Thymus (tissue), 11 donors: ENCODE data around the gene DDX10. TPM values are rescaled to one million over a fixed set of nuclear protein-coding genes. Genes with fewer than 3 reads are reported as not detected.
A peak's percentile ranks its signal among the peaks of the same experiment; 100 is the strongest.
"Not testable (repeated sequence)": the region's sequence is repeated elsewhere in the genome, so short reads cannot be mapped to it uniquely, and the experiment has no call there.

Source experiments
- DNase-seq, 9 donors: peaks; one replicate each; pipeline ENCODE4 v3.0.0-alpha.2; 2013; ENCODE audit warnings: low spot score in 9 of 9, low read depth in 6 of 9, missing footprints in 1 of 9
- H3K27ac ChIP-seq, 2 donors: one replicate each; pipeline ENCODE4 v1.5.1; 2013; ENCODE audit warnings: control low read depth in 1 of 2, low read depth in 1 of 2, low read length in 1 of 2, mild to moderate bottlenecking in 1 of 2, moderate library complexity in 1 of 2
- H3K27me3 ChIP-seq, 2 donors: one replicate each; pipeline ENCODE4 v1.5.1; 2013; ENCODE audit warnings: low read length in 1 of 2; ENCODE audit not compliant: control insufficient read depth in 2 of 2, insufficient read depth in 1 of 2
- H3K36me3 ChIP-seq, 2 donors: one replicate each; pipeline ENCODE4 v1.5.1; 2013; ENCODE audit warnings: low read length in 1 of 2, mild to moderate bottlenecking in 1 of 2, moderate library complexity in 1 of 2; ENCODE audit not compliant: control insufficient read depth in 2 of 2, insufficient read depth in 2 of 2
- H3K4me1 ChIP-seq, 2 donors: one replicate each; pipeline ENCODE4 v1.5.1; 2013; ENCODE audit warnings: low read length in 2 of 2; ENCODE audit not compliant: control insufficient read depth in 2 of 2, insufficient read depth in 2 of 2
- H3K4me3 ChIP-seq, 2 donors: one replicate each; pipeline ENCODE4 v1.5.1; 2013; ENCODE audit warnings: low read length in 2 of 2, control low read depth in 1 of 2, mild to moderate bottlenecking in 1 of 2
- H3K9me3 ChIP-seq, 2 donors: one replicate each; pipeline ENCODE4 v1.5.1; 2013; ENCODE audit warnings: low read length in 1 of 2, mild to moderate bottlenecking in 1 of 2; ENCODE audit not compliant: control insufficient read depth in 2 of 2, insufficient read depth in 1 of 2
- WGBS: extraction: QIAGEN DNeasy Blood & Tissue Kit; methylation state at CpG from one replicate; pipeline ENCODE4 v1.1.7; 2013; 5-methylcytosine and 5-hydroxymethylcytosine counted together
- polyA plus RNA-seq: library from polyadenylated mRNA; stranded (reverse); fragments of 200-250 nt; gene quantifications from one replicate; pipeline ENCODE4 v1.2.3, GENCODE V29; 2013
- total RNA-seq: library from RNA; stranded (reverse); fragments of 120-200 nt; gene quantifications from one replicate; pipeline ENCODE4 v1.2.4, GENCODE V29; 2013
- donor health status: healthy.

DDX10 gene
- total and polyA plus RNA-seq, 2 donors = 20.1 to 32.3 TPM

DNA sequence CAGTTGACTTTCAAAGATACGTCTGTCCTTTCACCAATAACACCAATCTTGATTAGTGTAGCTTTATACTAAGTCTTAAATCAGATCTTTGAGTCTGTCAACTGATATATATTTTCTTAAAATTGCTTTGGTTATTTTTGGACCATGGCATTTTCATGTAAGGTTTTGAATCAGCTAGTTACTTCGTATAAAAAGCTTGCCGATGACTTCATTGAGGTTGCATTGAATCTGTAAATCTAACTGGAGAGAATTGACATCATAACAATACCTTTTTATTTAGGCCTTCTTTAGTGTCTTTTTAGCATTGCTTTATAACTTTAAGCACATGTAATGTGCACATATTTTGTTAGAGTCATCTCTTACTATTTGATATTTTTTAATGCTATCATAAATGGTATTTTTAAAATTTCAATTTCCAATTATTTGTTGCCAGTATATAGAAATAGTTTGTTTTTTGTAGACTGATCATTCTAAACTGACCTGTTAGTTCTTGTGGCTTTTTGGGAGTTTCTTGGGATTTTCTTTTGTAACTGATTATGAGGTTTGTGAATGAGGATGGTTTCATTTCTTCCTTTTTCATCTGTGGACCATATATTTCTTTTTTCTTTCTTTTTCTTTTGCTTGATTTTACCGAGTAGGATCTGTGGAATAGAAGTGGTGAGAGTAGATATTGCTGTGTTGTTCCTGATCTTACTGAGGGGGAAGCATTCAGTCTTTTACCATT, 61.4 kb downstream of the DDX10 start:
- Histone ChIP-seq H3K4me3 (no peak overlapping the region), H3K27ac (no peak overlapping the region), H3K9me3 (no peaks in the 10 kb centered on the region), H3K27me3 (no peaks in the 10 kb centered on the region), H3K4me1 (no peaks in the 10 kb centered on the region), H3K36me3 (peaks cover 3 to 4% of the 10 kb centered on the region in 2 donors)
- WGBS = 95% methylated on average over 4 of the region's 4 CpGs
- DNase-seq = no peak

DNA sequence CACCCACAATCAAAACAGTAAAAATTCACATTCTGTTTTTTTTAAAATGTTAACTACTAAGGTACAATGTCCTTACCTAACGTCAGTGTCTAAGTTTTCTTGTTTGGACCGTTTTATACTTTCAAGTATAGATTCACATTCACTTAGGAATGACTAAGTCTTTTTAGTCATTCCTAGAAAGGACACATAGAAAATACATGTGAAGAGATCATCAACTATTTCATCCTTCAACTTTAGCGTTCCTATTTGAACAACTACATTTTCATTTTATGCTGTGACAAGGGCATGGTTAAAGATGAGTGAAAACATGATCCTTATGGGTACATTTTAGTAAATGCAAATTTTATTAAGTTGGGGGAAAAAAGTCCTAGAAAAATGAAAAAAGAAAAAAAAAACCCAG, 62.8 kb downstream of the DDX10 start:
- no peak for DNase-seq
- Histone ChIP-seq H3K36me3 (peaks cover 4 to 6% of the 10 kb centered on the region in 2 donors), H3K27me3 (no peaks in the 10 kb centered on the region), H3K9me3 (no peaks in the 10 kb centered on the region), H3K4me3 (no peak overlapping the region), H3K4me1 (no peaks in the 10 kb centered on the region), H3K27ac (no peak overlapping the region)
- 97% methylated on average over 3 of the region's 3 CpGs for WGBS

- no peak for DNase-seq
- no peaks in the 10 kb centered on the region for H3K4me1 ChIP-seq
- H3K4me3 ChIP-seq = no peak overlapping the region
- 96% methylated on average over 7 of the region's 7 CpGs for WGBS
- peaks cover 0 to 3% of the 10 kb centered on the region in 2 donors for H3K36me3 ChIP-seq
- no peaks in the 10 kb centered on the region for H3K27me3 ChIP-seq
- no peaks in the 10 kb centered on the region for H3K9me3 ChIP-seq
- no peak overlapping the region for H3K27ac ChIP-seq
These were observed 64.5 kb downstream of the DDX10 start for GRCh38 chr11:108729227-108729871.

DNA sequence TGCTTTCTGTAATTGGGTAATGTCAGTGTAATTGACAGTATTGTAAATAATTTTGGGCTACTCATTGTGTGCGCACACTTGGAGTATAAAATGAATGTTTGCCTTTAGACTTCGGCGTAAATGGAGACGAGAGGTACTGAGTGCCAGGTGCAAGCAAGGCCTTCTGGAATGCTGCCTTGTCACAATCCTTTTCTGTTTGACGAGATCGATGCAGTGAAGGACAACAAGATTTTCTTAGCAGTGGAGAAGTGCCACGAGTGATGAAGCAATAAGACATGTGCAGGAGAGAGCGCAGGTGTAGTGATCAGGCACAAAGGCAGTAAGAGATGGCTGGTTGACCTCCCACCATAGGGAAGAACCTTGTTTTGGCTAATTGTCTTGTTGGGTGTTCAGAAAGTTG, 67.5 kb downstream of the DDX10 start:
- DNase-seq = no peak
- Histone ChIP-seq H3K27me3 (no peaks in the 10 kb centered on the region), H3K4me3 (no peak overlapping the region), H3K27ac (no peak overlapping the region), H3K9me3 (no peaks in the 10 kb centered on the region), H3K36me3 (peaks cover 0 to 3% of the 10 kb centered on the region in 2 donors), H3K4me1 (no peaks in the 10 kb centered on the region)
- WGBS = 99% methylated on average over 8 of the region's 8 CpGs

DNA sequence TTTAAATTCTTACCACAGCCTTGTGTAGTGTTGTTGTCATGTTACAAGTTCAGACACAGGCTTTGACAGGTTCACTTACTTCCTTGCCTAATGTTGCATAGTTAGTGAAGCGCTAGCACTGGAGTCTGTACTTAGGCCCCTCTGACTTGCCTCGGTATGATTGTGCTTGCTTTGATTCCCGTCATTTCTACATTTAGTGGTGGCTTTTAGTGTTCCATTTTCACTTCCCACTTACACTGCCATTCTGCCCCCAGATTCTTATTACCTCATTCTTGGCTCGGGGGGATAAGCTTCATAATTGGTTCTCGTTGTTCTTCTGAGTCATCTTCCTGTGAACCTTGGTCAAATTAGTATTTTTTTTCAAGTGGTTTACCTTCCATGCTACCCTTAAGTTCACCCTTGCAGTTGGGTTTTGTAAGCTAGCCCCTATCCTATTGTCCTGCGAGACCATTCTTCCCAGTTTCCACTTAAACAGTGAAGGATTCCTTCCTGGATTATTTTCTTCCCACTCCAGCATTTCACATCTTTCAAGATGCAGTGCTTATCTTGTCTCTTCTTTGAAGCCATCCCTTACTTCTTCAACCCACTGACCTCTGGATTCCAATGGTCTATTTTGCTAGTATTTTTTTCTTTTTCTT, 68.7 kb downstream of the DDX10 start:
- no peaks in the 10 kb centered on the region for H3K27me3 ChIP-seq
- H3K27ac ChIP-seq = peak overlapping the region in 1 of 2 donors; percentile 42
- H3K4me1 ChIP-seq = no peaks in the 10 kb centered on the region
- DNase-seq = peak in 1 of 9 donors; percentile 10
- no peak overlapping the region for H3K4me3 ChIP-seq
- no peaks in the 10 kb centered on the region for H3K9me3 ChIP-seq
- peaks cover 0 to 3% of the 10 kb centered on the region in 2 donors for H3K36me3 ChIP-seq
- WGBS = 93% methylated on average over 6 of the region's 6 CpGs

DNA sequence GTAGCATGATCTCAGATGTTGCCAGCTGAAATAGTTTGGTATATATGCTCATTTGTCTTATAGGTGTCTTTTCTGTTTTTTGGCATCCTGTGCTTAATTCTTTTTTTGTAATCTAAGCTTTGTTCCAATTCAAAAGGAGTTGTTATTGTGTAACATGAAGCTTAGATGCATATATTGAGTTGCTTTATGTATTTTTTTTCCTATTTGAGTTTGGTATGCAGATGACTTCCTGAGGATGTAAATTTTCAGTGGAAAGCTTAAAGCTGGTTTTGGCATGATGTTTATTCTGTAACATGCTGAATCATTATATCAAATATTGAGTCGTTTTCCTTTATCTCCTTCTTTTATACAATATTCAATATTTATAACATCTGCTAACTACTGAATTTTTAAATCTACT, 69.4 kb downstream of the DDX10 start:
- no peak overlapping the region for H3K4me3 ChIP-seq
- no peaks in the 10 kb centered on the region for H3K4me1 ChIP-seq
- peaks cover 0 to 3% of the 10 kb centered on the region in 2 donors for H3K36me3 ChIP-seq
- H3K27me3 ChIP-seq = no peaks in the 10 kb centered on the region
- no peak overlapping the region for H3K27ac ChIP-seq
- 56% methylated on average over 1 of the region's 1 CpG for WGBS
- H3K9me3 ChIP-seq = no peaks in the 10 kb centered on the region
- DNase-seq = no peak

- 85% methylated on average over 3 of the region's 3 CpGs for WGBS
- no peaks in the 10 kb centered on the region for H3K27me3 ChIP-seq
- H3K27ac ChIP-seq = no peak overlapping the region
- no peaks in the 10 kb centered on the region for H3K4me1 ChIP-seq
- no peaks in the 10 kb centered on the region for H3K9me3 ChIP-seq
- H3K36me3 ChIP-seq = peaks cover 0 to 3% of the 10 kb centered on the region in 2 donors
- no peak overlapping the region for H3K4me3 ChIP-seq
- peak in 7 of 9 donors; percentile 8 to 59 (median 15) for DNase-seq
These were observed 70.2 kb downstream of the DDX10 start for GRCh38 chr11:108734956-108735559.

DNA sequence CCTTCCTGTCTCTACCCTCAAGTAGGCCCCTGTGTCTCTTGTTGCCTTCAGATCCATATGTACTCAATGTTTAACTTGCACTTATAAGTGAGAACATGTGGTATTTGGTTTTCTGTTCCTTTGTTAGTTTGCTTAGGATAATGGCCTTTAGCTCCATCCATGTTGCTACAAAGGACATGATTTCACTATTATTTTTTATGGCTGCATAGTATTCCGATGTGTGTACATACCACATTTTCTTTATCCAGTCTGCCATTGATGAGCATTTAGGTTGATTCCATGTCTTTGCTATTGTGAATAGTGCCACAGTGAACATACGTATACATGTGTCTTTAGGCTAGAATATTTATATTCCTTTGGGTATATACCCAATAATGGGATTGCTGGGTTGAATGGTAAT, 75.3 kb downstream of the DDX10 start:
- not testable (repeated sequence) for H3K27ac ChIP-seq, H3K4me3 ChIP-seq, H3K9me3 ChIP-seq, H3K4me1 ChIP-seq, H3K27me3 ChIP-seq, H3K36me3 ChIP-seq, DNase-seq
- over 99% methylated on average over 2 of the region's 2 CpGs for WGBS

GRCh38 chr11:108743851-108744250, 79.0 kb downstream of the DDX10 start:
- no peak for DNase-seq
- 98% methylated on average over 3 of the region's 3 CpGs for WGBS
- Histone ChIP-seq H3K27me3 (no peaks in the 10 kb centered on the region), H3K9me3 (no peaks in the 10 kb centered on the region), H3K27ac (no peak overlapping the region), H3K4me3 (no peak overlapping the region), H3K4me1 (no peaks in the 10 kb centered on the region), H3K36me3 (no peaks in the 10 kb centered on the region)
